Hematopoietic multipotent progenitor cell treated with erythropoietin and hydrocortisone succinate and interleukin-3 and kit ligand, for 15 days (in vitro differentiated cells): Measurements from ENCODE around the gene MYH15.

Experiments used
- DNase-seq: peaks from one replicate; pipeline ENCODE4 v3.0.0-alpha.2; 2015; ENCODE audit warnings: low spot score

MYH15 gene

GRCh38 chr3:108414007-108414406 lies 96.4 kb downstream of the MYH15 start:
- no peak for DNase-seq

- DNase-seq, result no peak
Observed at GRCh38 chr3:108412121-108412750, 98.2 kb downstream of the MYH15 start.

- DNase-seq, result no peak
Observed at GRCh38 chr3:108410531-108410984, 99.8 kb downstream of the MYH15 start.

- no peak for DNase-seq
Observed at GRCh38 chr3:108409800-108410178, 100.6 kb downstream of the MYH15 start.

GRCh38 chr3:108408883-108409799 lies 101.3 kb downstream of the MYH15 start:
- DNase-seq, result no peak

GRCh38 chr3:108407886-108408285 lies 102.5 kb downstream of the MYH15 start:
- no peak for DNase-seq

GRCh38 chr3:108406661-108407206 lies 103.7 kb downstream of the MYH15 start:
- peak; percentile 53 for DNase-seq

- no peak for DNase-seq
Observed at GRCh38 chr3:108406063-108406660, 104.2 kb downstream of the MYH15 start.

GRCh38 chr3:108404368-108404767 lies 106.0 kb downstream of the MYH15 start:
- no peak for DNase-seq

GRCh38 chr3:108403686-108404345 lies 106.6 kb downstream of the MYH15 start:
- no peak for DNase-seq

GRCh38 chr3:108403198-108403597 lies 107.2 kb downstream of the MYH15 start:
- no peak for DNase-seq

- no peak for DNase-seq
Observed at GRCh38 chr3:108401836-108402235, 108.6 kb downstream of the MYH15 start.

GRCh38 chr3:108398510-108398909 lies 111.9 kb downstream of the MYH15 start:
- no peak for DNase-seq

GRCh38 chr3:108396336-108396735 lies 114.1 kb downstream of the MYH15 start:
- DNase-seq, result no peak

GRCh38 chr3:108394563-108394962 lies 115.8 kb downstream of the MYH15 start:
- no peak for DNase-seq

GRCh38 chr3:108394016-108394415 lies 116.4 kb downstream of the MYH15 start:
- DNase-seq, result no peak

- no peak for DNase-seq
Observed at GRCh38 chr3:108393128-108393900, 117.1 kb downstream of the MYH15 start.

- DNase-seq, result no peak
Observed at GRCh38 chr3:108391917-108392593, 118.3 kb downstream of the MYH15 start.

- DNase-seq, result no peak
Observed at GRCh38 chr3:108389372-108389771, 121.0 kb downstream of the MYH15 start.
